Measurements from ENCODE around the gene KIRREL3.

GRCh38 chr11:126880872-126881271 lies 119.7 kb downstream of the KIRREL3 start:
- no peak for TF ChIP-seq CTCF (IDR thresholded peaks at IDR 0.05)
- TF ChIP-seq POLR2AphosphoS5 (IDR thresholded peaks at IDR 0.05): no peak
